IMR-90 (cell line): ENCODE data around the gene HNRNPAB. TPM values are rescaled to one million over a fixed set of nuclear protein-coding genes. Genes with fewer than 3 reads are reported as not detected.

Experiments
- ATAC-seq: fragments of 200-7000 bp; cut with Tn5 transposase; 2 replicates; pipeline ENCODE4 v1.9.1; 2020; ENCODE audit warnings: low read depth, mild to moderate bottlenecking, moderate library complexity
- BruUV-seq: library from RNA; stranded (reverse); fragments of 400-500 nt; replicated peaks from 2 replicates; lab custom pipeline; 2021; lab: Mats Ljungman, UMichigan
- CTCF ChIA-PET: fragments of 300-600 bp; formaldehyde crosslinking; extraction: SDS; loops from one replicate; lab custom pipeline; 2021; ENCODE audit warnings: antibody characterized with exemption; lab: Yijun Ruan, JAX
- POLR2A ChIA-PET: fragments of 300-600 bp; sonication (Branson Sonifier 250); formaldehyde crosslinking; loops from one replicate; lab custom pipeline; 2022; ENCODE audit warnings: antibody characterized with exemption; ENCODE audit not compliant: unreplicated experiment; lab: Charles Lee
- DNase-seq: peaks from one replicate; pipeline ENCODE4 v3.0.0; 2013
- H2AFZ ChIP-seq: replicated peaks from 2 replicates; pipeline ENCODE3; 2013; ENCODE audit warnings: low read length, mild to moderate bottlenecking; ENCODE audit not compliant: poor library complexity
- H2AK5ac ChIP-seq: 2 replicates; pipeline ENCODE4 v1.6.1; 2013; ENCODE audit warnings: low read depth, low read length, inconsistent platforms
- H2AK9ac ChIP-seq: replicated peaks from 2 replicates; pipeline ENCODE3; 2013; ENCODE audit warnings: mild to moderate bottlenecking, low read depth, low read length, moderate library complexity; ENCODE audit not compliant: poor library complexity
- H2BK120ac ChIP-seq: 2 replicates; pipeline ENCODE4 v1.6.1; 2013; ENCODE audit warnings: low read depth, low read length, inconsistent platforms
- H2BK15ac ChIP-seq: 3 replicates; pipeline ENCODE4 v1.6.1; 2013; ENCODE audit warnings: low read depth, low read length, inconsistent platforms
- H2BK20ac ChIP-seq: 2 replicates; pipeline ENCODE4 v1.6.1; 2013; ENCODE audit warnings: low read depth, mild to moderate bottlenecking, inconsistent platforms, low read length, moderate library complexity
- H2BK5ac ChIP-seq: 2 replicates; pipeline ENCODE4 v1.6.1; 2013; ENCODE audit warnings: mild to moderate bottlenecking, low read depth, low read length, inconsistent platforms; ENCODE audit not compliant: poor library complexity, severe bottlenecking
- H3K14ac ChIP-seq: replicated peaks from 2 replicates; pipeline ENCODE4 v1.6.1; 2013; ENCODE audit warnings: low read depth, low read length, inconsistent platforms
- H3K18ac ChIP-seq: 2 replicates; pipeline ENCODE4 v1.6.1; 2013; ENCODE audit warnings: low read depth, low read length, control low read depth
- H3K23ac ChIP-seq: 2 replicates; pipeline ENCODE4 v1.6.1; 2013; ENCODE audit warnings: low read depth, low read length, inconsistent platforms
- H3K27ac ChIP-seq: 2 replicates; pipeline ENCODE4 v1.5.1; 2013; ENCODE audit warnings: mild to moderate bottlenecking, control low read depth, low read length; ENCODE audit not compliant: insufficient read depth
- H3K27me3 ChIP-seq: 2 replicates; pipeline ENCODE4 v1.6.1; 2013; ENCODE audit warnings: low read length; ENCODE audit not compliant: control insufficient read depth, insufficient read depth
- H3K36me3 ChIP-seq: 2 replicates; pipeline ENCODE4 v1.6.1; 2013; ENCODE audit warnings: low read length, mixed read lengths; ENCODE audit not compliant: control insufficient read depth, insufficient read depth
- H3K4ac ChIP-seq: 2 replicates; pipeline ENCODE4 v1.6.1; 2013; ENCODE audit warnings: low read depth, low read length, inconsistent platforms
- H3K4me1 ChIP-seq: 2 replicates; pipeline ENCODE4 v1.6.1; 2013; ENCODE audit warnings: low read length, mixed read lengths; ENCODE audit not compliant: control insufficient read depth, insufficient read depth
- H3K4me2 ChIP-seq: 2 replicates; pipeline ENCODE4 v1.6.1; 2013; ENCODE audit warnings: low read depth, mild to moderate bottlenecking, control low read depth, low read length, moderate library complexity
- H3K4me3 ChIP-seq: 2 replicates; pipeline ENCODE4 v1.5.1; 2013; ENCODE audit warnings: low read depth, mild to moderate bottlenecking, control low read depth, low read length, moderate library complexity; ENCODE audit not compliant: insufficient read depth
- H3K56ac ChIP-seq: 2 replicates; pipeline ENCODE4 v1.6.1; 2013; ENCODE audit warnings: low read length, inconsistent platforms; ENCODE audit not compliant: insufficient read depth; ENCODE audit errors: extremely low read depth
- H3K79me1 ChIP-seq, 2 experiments: 2 replicates each; pipeline ENCODE4 v1.6.1; 2013; ENCODE audit warnings: low read length in 2 of 2, inconsistent platforms in 1 of 2, low read depth in 1 of 2
- H3K9ac ChIP-seq: 2 replicates; pipeline ENCODE4 v1.6.1; 2013; ENCODE audit warnings: low read depth, low read length, control low read depth
- H3K9me1 ChIP-seq: 2 replicates; pipeline ENCODE4 v1.6.1; 2013; ENCODE audit warnings: low read length, inconsistent platforms; ENCODE audit not compliant: insufficient read depth
- H3K9me3 ChIP-seq: 2 replicates; pipeline ENCODE4 v1.6.1; 2013; ENCODE audit warnings: low read length; ENCODE audit not compliant: control insufficient read depth, insufficient read depth
- H4K20me1 ChIP-seq: 2 replicates; pipeline ENCODE4 v1.6.1; 2013; ENCODE audit warnings: low read length, inconsistent platforms; ENCODE audit not compliant: insufficient read depth
- H4K5ac ChIP-seq: 2 replicates; pipeline ENCODE4 v1.6.1; 2013; ENCODE audit warnings: mild to moderate bottlenecking, low read depth, low read length, control low read depth
- H4K8ac ChIP-seq, 2 experiments: 2 replicates each; pipeline ENCODE4 v1.6.1; 2013; ENCODE audit warnings: low read depth in 2 of 2, low read length in 2 of 2, control low read depth in 1 of 2, inconsistent platforms in 1 of 2
- H4K91ac ChIP-seq: 2 replicates; pipeline ENCODE4 v1.6.1; 2013; ENCODE audit warnings: low read depth, low read length, inconsistent platforms; ENCODE audit not compliant: insufficient read depth
- NFE2L2 ChIP-seq: fragments of 150-350 bp; IDR thresholded peaks from 2 replicates; pipeline ENCODE4 v1.6.1; 2016; ENCODE audit warnings: low read depth, mild to moderate bottlenecking, low read length
- WGBS, 2 experiments: methylation state at CpG; one replicate each; pipeline versions ENCODE4 v1.1.5 to v1.1.7; 2013; ENCODE audit warnings: missing lambda C conversion rate in 2 of 2; ENCODE audit not compliant: insufficient read length in 1 of 2; ENCODE audit errors: extremely low coverage in 2 of 2; 5-methylcytosine and 5-hydroxymethylcytosine counted together
- dilution Hi-C: fragments of 300-500 bp; cut with HindIII; formaldehyde crosslinking; loops from one replicate; pipeline ENCODE4 v1.14.3; 2018; ENCODE audit warnings: low sequenced_read_pairs; ENCODE audit not compliant: unreplicated experiment
- in situ Hi-C: fragments of 300-500 bp; cut with MboI; formaldehyde crosslinking; loops from 3 replicates; pipeline ENCODE4 v1.14.3; 2019; ENCODE audit warnings: low sequenced_read_pairs, inconsistent platforms, mixed read lengths
- intact Hi-C: fragments of 100-400 bp; cut with micrococcal nuclease; formaldehyde crosslinking; loops from 2 replicates; pipeline ENCODE4 v1.10.0; 2022
- polyA plus RNA-seq, 3 experiments: library from polyadenylated mRNA; depleted of rRNA; stranded (reverse); fragments of >200 nt; gene quantifications; 2 replicates each; pipeline ENCODE4 v1.2.3, GENCODE V29; 2012; ENCODE audit warnings: low replicate concordance in 1 of 3
- total RNA-seq: library from RNA; depleted of rRNA; stranded (reverse); fragments of >200 nt; gene quantifications from 2 replicates; pipeline ENCODE4 v1.2.3, GENCODE V29; 2012
- TF ChIP-seq, protein P1 (sequence below): conservative IDR thresholded peaks from 2 replicates; pipeline ENCODE4 v1.5.1; 2012; ENCODE audit warnings: mild to moderate bottlenecking, low read depth, low read length, improper control_type of control experiment

Gene HNRNPAB
- total and polyA plus RNA-seq, 2 of the 4 experiments (the other 2 are of a cell fraction): 32.1 to 128 TPM

DNA sequence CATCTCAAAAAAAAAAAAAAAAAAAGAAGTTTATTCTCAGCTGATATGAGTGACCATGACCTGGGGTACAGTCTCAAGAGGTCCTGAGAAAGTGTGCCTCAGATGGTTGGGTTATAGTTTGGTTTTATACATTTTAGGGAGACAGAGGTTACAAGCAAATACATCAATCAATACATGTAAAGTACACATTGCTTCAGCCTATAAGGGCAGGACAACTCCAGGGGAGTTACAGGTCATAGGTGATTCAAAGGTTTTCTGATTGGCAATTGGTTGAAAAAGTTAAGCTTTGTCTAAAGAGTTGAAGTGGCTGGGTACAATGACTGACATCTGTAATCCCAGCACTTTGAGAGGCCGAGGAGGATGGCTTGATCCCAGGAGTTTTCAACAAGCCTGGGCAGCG lies 14.9 kb upstream of the HNRNPAB start:
- dilution Hi-C loops (no loop called here), intact Hi-C loops (no loop called here), in situ Hi-C loops (no loop called here)
- WGBS, 2 experiments: 38% methylated on average over 2 of the region's 2 CpGs; no CpG with 5 or more reads in 1 of the 2 experiments
- Histone ChIP-seq H3K36me3 (no peaks in the 10 kb centered on the region), H2BK5ac (no peak overlapping the region), H4K20me1 (no peaks in the 10 kb centered on the region), H3K9me1 (no peaks in the 10 kb centered on the region), H3K4me1 (peaks cover 5% of the 10 kb centered on the region), H2BK120ac (no peak overlapping the region), H2AK5ac (no peak overlapping the region), H3K9me3 (peaks cover 5% of the 10 kb centered on the region; the same call in 1 of the 2 replicates), H3K18ac (no peak overlapping the region), H4K91ac (no peak overlapping the region), H3K4me3 (no peak overlapping the region), H4K8ac (no peak overlapping the region), H3K79me1 (no peaks in the 10 kb centered on the region), H2BK15ac (no peak overlapping the region), H3K4me2 (no peak overlapping the region), H3K14ac (no peak overlapping the region), H3K27me3 (peaks cover 14% of the 10 kb centered on the region; the same call in 1 of the 2 replicates), H3K27ac (no peak overlapping the region), H3K4ac (no peak overlapping the region), H3K23ac (no peak overlapping the region), H2AK9ac (no peak overlapping the region), H2AFZ (no peak overlapping the region), H4K5ac (no peak overlapping the region), H2BK20ac (no peak overlapping the region), H3K56ac (no peak overlapping the region), H3K9ac (no peak overlapping the region)
- POLR2A ChIA-PET: no interaction called here
- CTCF ChIA-PET: interaction anchor here (0.7 kb wide), 1 partner anchor 10 kb away, joined by 3 read pairs; no protein-coding TSS in a partner anchor
- no peak for TF ChIP-seq NFE2L2
- TF ChIP-seq, protein P1, sequence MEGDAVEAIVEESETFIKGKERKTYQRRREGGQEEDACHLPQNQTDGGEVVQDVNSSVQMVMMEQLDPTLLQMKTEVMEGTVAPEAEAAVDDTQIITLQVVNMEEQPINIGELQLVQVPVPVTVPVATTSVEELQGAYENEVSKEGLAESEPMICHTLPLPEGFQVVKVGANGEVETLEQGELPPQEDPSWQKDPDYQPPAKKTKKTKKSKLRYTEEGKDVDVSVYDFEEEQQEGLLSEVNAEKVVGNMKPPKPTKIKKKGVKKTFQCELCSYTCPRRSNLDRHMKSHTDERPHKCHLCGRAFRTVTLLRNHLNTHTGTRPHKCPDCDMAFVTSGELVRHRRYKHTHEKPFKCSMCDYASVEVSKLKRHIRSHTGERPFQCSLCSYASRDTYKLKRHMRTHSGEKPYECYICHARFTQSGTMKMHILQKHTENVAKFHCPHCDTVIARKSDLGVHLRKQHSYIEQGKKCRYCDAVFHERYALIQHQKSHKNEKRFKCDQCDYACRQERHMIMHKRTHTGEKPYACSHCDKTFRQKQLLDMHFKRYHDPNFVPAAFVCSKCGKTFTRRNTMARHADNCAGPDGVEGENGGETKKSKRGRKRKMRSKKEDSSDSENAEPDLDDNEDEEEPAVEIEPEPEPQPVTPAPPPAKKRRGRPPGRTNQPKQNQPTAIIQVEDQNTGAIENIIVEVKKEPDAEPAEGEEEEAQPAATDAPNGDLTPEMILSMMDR: no peak
- DNase-seq (no peak), ATAC-seq (no peak)
- no TSS peak for BruUV-seq
